Heart right ventricle (tissue), 16 donors: ENCODE measurements around the gene SLC30A7. TPM values are rescaled to one million over a fixed set of nuclear protein-coding genes. Genes with fewer than 3 reads are reported as not detected.

Experiments
- ATAC-seq, 8 donors: fragments of 200-7000 bp; cut with Tn5 transposase; one replicate each; pipeline ENCODE4 v1.9.1; 2020; ENCODE audit warnings: mild to moderate bottlenecking in 8 of 8, moderate library complexity in 8 of 8, moderate number of reproducible peaks in 1 of 8
- DNase-seq, 2 donors: peaks; one replicate each; pipeline ENCODE4 v3.0.0-alpha.2; 2020
- H3K27ac ChIP-seq, 10 donors: fragments of 200-600 bp; sonication (generic) in 2 of 10; one replicate each; pipeline versions ENCODE4 v1.5.0 to v1.8.0; 2020 to 2022; ENCODE audit warnings: mild to moderate bottlenecking in 3 of 10
- H3K27me3 ChIP-seq, 7 donors: fragments of 200-600 bp; one replicate each; pipeline ENCODE4 v1.8.0; 2021 to 2022; ENCODE audit warnings: mild to moderate bottlenecking in 2 of 7
- H3K36me3 ChIP-seq, 9 donors: fragments of 200-600 bp; sonication (generic) in 1 of 9; one replicate each; pipeline versions ENCODE4 v1.5.0 to v1.8.0; 2020 to 2022; ENCODE audit warnings: mild to moderate bottlenecking in 2 of 9
- H3K4me1 ChIP-seq, 9 donors: fragments of 200-600 bp; sonication (generic) in 1 of 9; one replicate each; pipeline versions ENCODE4 v1.5.0 to v1.8.0; 2020 to 2022; ENCODE audit warnings: mild to moderate bottlenecking in 4 of 9
- H3K4me3 ChIP-seq, 10 donors: fragments of 200-600 bp; sonication (generic) in 2 of 10; one replicate each; pipeline versions ENCODE4 v1.5.0 to v1.8.0; 2020 to 2022; ENCODE audit warnings: mild to moderate bottlenecking in 7 of 10, moderate library complexity in 2 of 10
- H3K9me3 ChIP-seq, 11 donors: fragments of 200-600 bp in 10 of 11; sonication (generic) in 2 of 11; one replicate each; pipeline versions ENCODE4 v1.5.0 to v1.8.0; 2013 to 2022; ENCODE audit warnings: mild to moderate bottlenecking in 2 of 11, control low read depth in 1 of 11, moderate library complexity in 1 of 11
- CTCF ChIP-seq, 9 donors: fragments of 200-600 bp; sonication (generic) in 2 of 9; IDR thresholded peaks; one replicate each; pipeline versions ENCODE4 v1.5.0 to v1.8.0; 2021 to 2022; ENCODE audit warnings: antibody characterized with exemption in 9 of 9, mild to moderate bottlenecking in 5 of 9, moderate library complexity in 1 of 9
- WGBS, 2 donors: extraction: QIAGEN DNeasy Blood & Tissue Kit; methylation state at CpG; one replicate each; pipeline ENCODE4 v1.1.7; 2013; ENCODE audit warnings: inconsistent platforms in 1 of 2; 5-methylcytosine and 5-hydroxymethylcytosine counted together
- intact Hi-C, 10 donors: fragments of 100-400 bp; cut with DNase I; formaldehyde crosslinking; loops; one replicate each; pipeline versions ENCODE4 v1.11.1 to v1.14.2; 2022
- polyA plus RNA-seq, 2 donors: library from polyadenylated mRNA; stranded (reverse); fragments of 200-250 nt; gene quantifications; one replicate each; pipeline ENCODE4 v1.2.3, GENCODE V29; 2013
- total RNA-seq, 10 donors: library from RNA; stranded (reverse); fragmentation: NEBNext Ultra II Directional in 3 of 10; extraction: Animal tissue kit (Norgen Biotek cat#: 25700) in 3 of 10; gene quantifications; one replicate each; pipeline versions ENCODE4 v1.2.1 to v1.2.4, GENCODE V29; 2021 to 2023
- donor health status: Arrhythmogenic right ventricular cardiomyopathy.
- donor health status: ischemic (EF 13 %, LVEDD 7.1; RV severe dilation, severe dysfunction).
- donor health status: healthy with polysubstance abuse.
- donor health status: DM: no; HTN: yes; CAD: no.
- donor health status: DM: no; HTN: no; CAD: no.
- donor health status: ischemic (EF 25% LVEDD 6.9; RV normal size, moderate dysfunction).
- donor health status: ischemic (EF 25% LVEDD 5.7; RV mildly dilated, moderate dysfunction).
- donor health status: healthy.
- donor health status: DM: yes; HTN: yes; CAD: no.
- donor health status: Ischemic cardiomyopathy.
- donor health status: ischemic (EF 35%, LVEDD 5.7; RV mildly dilated, moderate dysfunction).
- donor health status: nonischemic (EF 11% LVEDD 7.7; RV severe dilation, severe dysfunction).
- donor health status: DM: yes; HTN: yes; CAD: no.
- donor health status: PGD.
- donor health status: ischemic (EF 29% LVEDD 5.4; RV normal size, mild dysfunction).
- donor health status: nonischemic (EF 23%, LVEDD 6.1; RV moderate dilation, normal function).

The SLC30A7 gene
- total and polyA plus RNA-seq, 12 donors, result 1.7 to 16.2 (median 5.7) TPM

GRCh38 chr1:100936194-100936967, 40.5 kb downstream of the SLC30A7 start:
- no peaks in the 10 kb centered on the region for H3K27me3 ChIP-seq
- no peak overlapping the region for H3K4me3 ChIP-seq
- H3K4me1 ChIP-seq, result peaks cover 0 to 11% (median 0%) of the 10 kb centered on the region in 9 donors
- DNase-seq (no peak), ATAC-seq (no peak)
- peaks cover 0 to 9% (median 0%) of the 10 kb centered on the region in 11 donors for H3K9me3 ChIP-seq
- intact Hi-C loops, result no loop called here
- TF ChIP-seq CTCF (IDR thresholded peaks at IDR 0.05), result no peak
- H3K27ac ChIP-seq, result no peak overlapping the region
- peaks cover 0 to 74% (median 11%) of the 10 kb centered on the region in 9 donors for H3K36me3 ChIP-seq

DNA sequence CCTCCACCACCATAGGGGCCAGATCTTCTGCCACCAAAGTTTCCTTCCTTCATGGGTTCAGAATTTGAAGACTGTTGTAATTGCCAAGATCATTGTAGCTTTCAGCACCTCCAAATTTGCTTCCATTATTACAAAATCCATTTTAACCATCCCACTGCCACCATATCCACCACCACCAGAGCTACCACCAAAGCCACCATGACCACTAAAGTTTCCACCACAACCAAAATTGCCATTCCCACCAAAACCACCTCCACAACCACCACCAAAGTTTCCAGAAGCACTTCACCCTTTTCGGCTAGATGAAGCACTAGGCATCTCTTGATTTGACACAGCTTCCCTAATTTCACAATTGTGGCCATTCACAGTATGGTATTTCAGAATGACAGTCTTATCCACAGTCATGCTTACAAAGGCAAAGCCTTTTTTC, 45.2 kb downstream of the SLC30A7 start:
- Histone ChIP-seq H3K9me3 (peaks cover 0 to 7% (median 0%) of the 10 kb centered on the region in 11 donors), H3K4me1 (no peaks in the 10 kb centered on the region), H3K27ac (no peak overlapping the region), H3K27me3 (no peaks in the 10 kb centered on the region), H3K36me3 (peaks cover 0 to 66% (median 11%) of the 10 kb centered on the region in 9 donors), H3K4me3 (no peak overlapping the region)
- ATAC-seq, result no peak
- intact Hi-C loops, result no loop called here
- WGBS, 2 donors, result 97% methylated on average over 1 of the region's 1 CpG
- no peak for DNase-seq
- no peak for TF ChIP-seq CTCF (IDR thresholded peaks at IDR 0.05)

DNA sequence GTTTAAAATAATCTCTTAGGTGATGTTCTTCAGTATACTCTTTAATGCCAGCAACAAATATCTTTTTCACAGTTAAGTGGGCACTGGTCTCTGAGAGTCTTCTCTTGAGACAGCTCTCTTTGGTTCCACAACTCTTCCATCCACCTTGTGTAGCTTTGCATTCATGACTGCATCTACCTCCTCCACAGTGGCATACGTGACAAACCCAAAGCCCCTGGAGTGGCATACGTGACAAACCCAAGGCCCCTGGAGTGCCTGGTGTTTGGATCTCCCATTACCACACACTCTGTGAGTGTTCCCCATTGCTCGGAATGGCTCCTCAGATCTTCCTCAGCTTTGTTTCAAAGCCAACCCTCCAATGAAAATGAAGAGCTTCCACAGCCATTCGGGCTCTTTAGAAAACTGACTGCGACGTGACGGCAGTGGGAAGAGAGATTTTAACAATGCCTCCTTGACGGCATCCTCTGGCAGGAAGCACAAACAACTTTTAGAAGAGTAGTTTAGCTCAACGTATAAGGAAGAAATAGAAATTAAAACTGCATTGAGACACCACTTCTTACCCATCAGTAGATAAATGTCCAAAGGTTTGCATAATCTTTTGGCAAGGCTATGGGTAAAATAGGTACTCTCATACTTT, 45.8 kb downstream of the SLC30A7 start:
- TF ChIP-seq CTCF (IDR thresholded peaks at IDR 0.05), result no peak
- Histone ChIP-seq H3K36me3 (peaks cover 0 to 60% (median 11%) of the 10 kb centered on the region in 9 donors), H3K9me3 (peaks cover 0 to 8% (median 0%) of the 10 kb centered on the region in 11 donors), H3K4me1 (no peaks in the 10 kb centered on the region), H3K4me3 (no peak overlapping the region), H3K27me3 (no peaks in the 10 kb centered on the region), H3K27ac (no peak overlapping the region)
- ATAC-seq (no peak), DNase-seq (no peak)
- 95% methylated on average over 9 of the region's 9 CpGs for WGBS, 2 donors
- intact Hi-C loops, result no loop called here

DNA sequence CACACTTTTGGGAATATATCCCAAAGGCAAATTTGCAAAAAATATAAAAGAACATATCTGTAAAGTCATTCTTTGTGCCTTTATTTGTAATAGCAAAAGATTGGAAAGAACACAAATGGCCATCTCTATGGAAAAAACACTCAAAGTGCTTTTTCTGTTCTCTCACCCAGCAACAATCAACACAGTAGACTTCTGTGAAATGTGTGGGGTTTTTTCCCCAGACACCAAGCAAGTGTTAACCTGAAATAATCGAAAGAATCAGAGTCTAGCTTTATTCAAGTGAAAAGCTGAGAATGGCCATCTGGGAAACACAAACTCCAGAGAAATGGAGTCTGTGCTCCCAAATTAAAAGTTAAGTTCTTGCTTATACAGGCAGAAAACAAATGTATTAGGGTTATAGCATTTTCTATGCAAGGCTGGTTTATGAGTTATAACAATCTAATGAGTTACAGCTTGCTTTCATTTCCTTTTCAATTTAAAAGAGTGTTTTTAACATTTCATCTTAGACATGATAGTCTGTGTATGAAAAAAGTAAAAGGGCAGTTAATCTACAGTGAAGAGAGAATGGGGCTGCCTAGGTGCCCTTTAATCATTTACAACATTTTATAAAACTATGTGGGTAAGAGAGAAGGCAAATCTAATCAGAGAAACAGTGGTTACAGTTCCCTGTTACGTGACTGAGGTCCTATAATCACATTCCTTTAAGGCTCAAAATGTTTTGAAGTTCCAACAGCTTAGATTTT, 46.6 kb downstream of the SLC30A7 start:
- ATAC-seq (no peak), DNase-seq (no peak)
- Histone ChIP-seq H3K36me3 (peaks cover 0 to 52% (median 11%) of the 10 kb centered on the region in 9 donors), H3K27ac (no peak overlapping the region), H3K4me1 (no peaks in the 10 kb centered on the region), H3K4me3 (no peak overlapping the region), H3K27me3 (no peaks in the 10 kb centered on the region), H3K9me3 (peaks cover 0 to 12% (median 0%) of the 10 kb centered on the region in 11 donors)
- intact Hi-C loops, result no loop called here
- WGBS, 2 donors, result 90 to 94% methylated on average over 2 of the region's 2 CpGs
- no peak for TF ChIP-seq CTCF (IDR thresholded peaks at IDR 0.05)
